H9 (cell line): ENCODE measurements around the gene P2RX5. TPM values are rescaled to one million over a fixed set of nuclear protein-coding genes. Genes with fewer than 3 reads are reported as not detected.

Experiments used
- DNase-seq: peaks from one replicate; pipeline ENCODE4 v3.0.0-alpha.2; 2017
- H2AFZ ChIP-seq: one replicate; pipeline ENCODE4 v1.6.1; 2013; ENCODE audit warnings: mild to moderate bottlenecking, low read length, control low read depth, moderate library complexity
- H2AK5ac ChIP-seq: 2 replicates; pipeline ENCODE4 v1.6.1; 2013; ENCODE audit warnings: low read length, control low read depth, mixed read lengths; ENCODE audit not compliant: insufficient read length
- H2BK120ac ChIP-seq: one replicate; pipeline ENCODE4 v1.6.1; 2013; ENCODE audit warnings: low read depth, mild to moderate bottlenecking, low read length, control low read depth, inconsistent platforms; ENCODE audit not compliant: poor library complexity, severe bottlenecking
- H2BK12ac ChIP-seq: 2 replicates; pipeline ENCODE4 v1.6.1; 2013; ENCODE audit warnings: low read length, control low read depth, mixed read lengths, low read depth; ENCODE audit not compliant: insufficient read length
- H2BK15ac ChIP-seq: 2 replicates; pipeline ENCODE4 v1.6.1; 2013; ENCODE audit warnings: low read depth, low read length, control low read depth
- H2BK20ac ChIP-seq: one replicate; pipeline ENCODE4 v1.6.1; 2013; ENCODE audit warnings: low read depth, mild to moderate bottlenecking, low read length, control low read depth, inconsistent platforms; ENCODE audit not compliant: poor library complexity, severe bottlenecking
- H2BK5ac ChIP-seq: 2 replicates; pipeline ENCODE4 v1.6.1; 2013; ENCODE audit warnings: low read length, control low read depth, mixed read lengths; ENCODE audit not compliant: insufficient read length
- H3K14ac ChIP-seq: 2 replicates; pipeline ENCODE4 v1.6.1; 2013; ENCODE audit warnings: low read length, control low read depth; ENCODE audit not compliant: insufficient read depth
- H3K18ac ChIP-seq: 2 replicates; pipeline ENCODE4 v1.6.1; 2013; ENCODE audit warnings: low read depth, mild to moderate bottlenecking, mixed read lengths, low read length, control low read depth; ENCODE audit not compliant: insufficient read length
- H3K23ac ChIP-seq: 2 replicates; pipeline ENCODE4 v1.6.1; 2013; ENCODE audit warnings: low read length, control low read depth, mixed read lengths, low read depth; ENCODE audit not compliant: insufficient read length
- H3K23me2 ChIP-seq: 2 replicates; pipeline ENCODE4 v1.6.1; 2013; ENCODE audit warnings: low read depth, mild to moderate bottlenecking, mixed read lengths, low read length, control low read depth; ENCODE audit not compliant: insufficient read length, poor library complexity, severe bottlenecking
- H3K27ac ChIP-seq: 2 replicates; pipeline ENCODE4 v1.5.1; 2013; ENCODE audit warnings: low read length, control low read depth, mixed read lengths, low read depth; ENCODE audit not compliant: insufficient read length
- H3K27me3 ChIP-seq: 2 replicates; pipeline ENCODE4 v1.6.1; 2013; ENCODE audit warnings: low read length, control low read depth, inconsistent platforms; ENCODE audit not compliant: insufficient read depth
- H3K4ac ChIP-seq: 2 replicates; pipeline ENCODE4 v1.6.1; 2013; ENCODE audit warnings: low read depth, mild to moderate bottlenecking, control low read depth, inconsistent platforms, low read length, moderate library complexity
- H3K4me1 ChIP-seq: 2 replicates; pipeline ENCODE4 v1.6.1; 2013; ENCODE audit warnings: low read length, control low read depth, inconsistent platforms; ENCODE audit not compliant: insufficient read depth
- H3K4me2 ChIP-seq: 2 replicates; pipeline ENCODE4 v1.6.1; 2013; ENCODE audit warnings: low read length, control low read depth, mixed read lengths; ENCODE audit not compliant: insufficient read length, insufficient read depth
- H3K56ac ChIP-seq: 2 replicates; pipeline ENCODE4 v1.6.1; 2013; ENCODE audit warnings: low read depth, mild to moderate bottlenecking, mixed read lengths, low read length, control low read depth; ENCODE audit not compliant: insufficient read length
- H3K79me1 ChIP-seq: 2 replicates; pipeline ENCODE4 v1.6.1; 2013; ENCODE audit warnings: low read depth, mild to moderate bottlenecking, moderate library complexity, low read length, control low read depth, inconsistent platforms; ENCODE audit not compliant: insufficient read depth, poor library complexity, severe bottlenecking
- H3K79me2 ChIP-seq: 2 replicates; pipeline ENCODE4 v1.6.1; 2013; ENCODE audit warnings: low read length, control low read depth, inconsistent platforms; ENCODE audit not compliant: insufficient read depth
- H3K9ac ChIP-seq: 2 replicates; pipeline ENCODE4 v1.6.1; 2013; ENCODE audit warnings: low read length, control low read depth, mixed read lengths; ENCODE audit not compliant: insufficient read length; ENCODE audit errors: extremely low read depth
- H3K9me3 ChIP-seq: one replicate; pipeline ENCODE4 v1.6.1; 2013; ENCODE audit warnings: low read depth, low read length, inconsistent platforms; ENCODE audit not compliant: control insufficient read depth
- H3T11ph ChIP-seq: one replicate; pipeline ENCODE4 v1.6.1; 2013; ENCODE audit warnings: mild to moderate bottlenecking, low read length, control low read depth, inconsistent platforms
- H4K20me1 ChIP-seq: one replicate; pipeline ENCODE4 v1.6.1; 2013; ENCODE audit not compliant: control insufficient read depth, insufficient read length, insufficient read depth
- H4K5ac ChIP-seq: 2 replicates; pipeline ENCODE4 v1.6.1; 2013; ENCODE audit warnings: low read depth, mild to moderate bottlenecking, mixed read lengths, low read length, control low read depth; ENCODE audit not compliant: insufficient read length
- H4K8ac ChIP-seq: replicated peaks from 2 replicates; pipeline ENCODE4 v1.6.1; 2013; ENCODE audit warnings: low read length, control low read depth, mixed read lengths, low read depth; ENCODE audit not compliant: insufficient read length
- H4K91ac ChIP-seq: 2 replicates; pipeline ENCODE4 v1.6.1; 2013; ENCODE audit warnings: low read depth, mild to moderate bottlenecking, moderate library complexity, mixed read lengths, low read length, control low read depth; ENCODE audit not compliant: insufficient read length
- H3K27ac Mint-ChIP-seq, 3 experiments: 2 replicates in 2 of 3; 3 replicates in 1 of 3; pipeline ENCODE4 v1.8.0; 2020 to 2021; ENCODE audit warnings: mixed read lengths in 3 of 3, mild to moderate bottlenecking in 1 of 3, moderate library complexity in 1 of 3
- H3K27me3 Mint-ChIP-seq: 2 replicates; pipeline ENCODE4 v1.8.0; 2021; ENCODE audit warnings: low read depth, mild to moderate bottlenecking, moderate library complexity, mixed read lengths
- H3K36me3 Mint-ChIP-seq, 3 experiments: 2 replicates in 2 of 3; 3 replicates in 1 of 3; pipeline ENCODE4 v1.8.0; 2020 to 2021; ENCODE audit warnings: low read depth in 3 of 3, mixed read lengths in 3 of 3; ENCODE audit not compliant: insufficient read depth in 1 of 3
- H3K4me1 Mint-ChIP-seq, 2 experiments: 2 replicates each; pipeline ENCODE4 v1.8.0; 2020; ENCODE audit warnings: mixed read lengths in 2 of 2
- H3K4me3 Mint-ChIP-seq, 2 experiments: 2 replicates in 1 of 2; 3 replicates in 1 of 2; pipeline ENCODE4 v1.8.0; 2020 to 2021; ENCODE audit warnings: mild to moderate bottlenecking in 2 of 2, mixed read lengths in 2 of 2, moderate library complexity in 1 of 2
- H3K9me3 Mint-ChIP-seq, 2 experiments: 2 replicates in 1 of 2; 3 replicates in 1 of 2; pipeline ENCODE4 v1.8.0; 2020; ENCODE audit warnings: mild to moderate bottlenecking in 2 of 2, mixed read lengths in 2 of 2, moderate library complexity in 1 of 2
- CTCF ChIP-seq: fragments of 200-600 bp; sonication (generic); conservative IDR thresholded peaks from 3 replicates; pipeline ENCODE4 v1.8.0; 2021; ENCODE audit warnings: antibody characterized with exemption, mild to moderate bottlenecking
- WGBS: extraction: QIAGEN DNeasy Blood & Tissue Kit; methylation state at CpG from one replicate; pipeline ENCODE4 v1.1.7; 2013; ENCODE audit warnings: missing lambda C conversion rate, low lambda C conversion rate, mixed read lengths; ENCODE audit not compliant: insufficient read length; ENCODE audit errors: extremely low coverage; 5-methylcytosine and 5-hydroxymethylcytosine counted together
- total RNA-seq: library from RNA; stranded (reverse); gene quantifications from 2 replicates; pipeline ENCODE4 v1.2.1, GENCODE V29; 2021

The P2RX5 gene
- total RNA-seq, 1 experiment from 2014 or later: 4.7 TPM

GRCh38 chr17:3693141-3693540 lies 2.8 kb downstream of the P2RX5 start:
- Mint-ChIP-seq H3K27me3 (peaks cover 39% of the 10 kb centered on the region), H3K4me3 (no peak overlapping the region)
- WGBS: no CpG with 5 or more reads among the region's 4 CpGs

More at GRCh38 chr17:3693141-3693540, 2.8 kb downstream of the P2RX5 start:
- no peaks in the 10 kb centered on the region; a peak in 2 of 5 replicates for H3K9me3 Mint-ChIP-seq
- Histone ChIP-seq H3K4me2 (no peak overlapping the region), H2BK5ac (no peak overlapping the region), H2BK120ac (no peak overlapping the region), H3K27ac (no peak overlapping the region), H4K91ac (no peak overlapping the region), H3K14ac (no peak overlapping the region), H3K79me1 (no peaks in the 10 kb centered on the region), H4K8ac (no peak overlapping the region), H3K18ac (no peak overlapping the region), H2BK15ac (no peak overlapping the region), H3T11ph (no peak overlapping the region), H4K5ac (no peak overlapping the region), H3K4me1 (no peaks in the 10 kb centered on the region), H3K27me3 (no peaks in the 10 kb centered on the region), H2AK5ac (no peak overlapping the region), H3K79me2 (no peaks in the 10 kb centered on the region), H2BK20ac (no peak overlapping the region), H2BK12ac (no peak overlapping the region), H2AFZ (no peak overlapping the region), H3K4ac (no peak overlapping the region), H4K20me1 (peaks cover 3% of the 10 kb centered on the region), H3K56ac (no peak overlapping the region), H3K9me3 (no peaks in the 10 kb centered on the region), H3K9ac (no peak overlapping the region), H3K23ac (no peak overlapping the region), H3K23me2 (peaks cover 4% of the 10 kb centered on the region)
- H3K27ac Mint-ChIP-seq: no peak overlapping the region
- peaks cover 0 to 4% (median 0%) of the 10 kb centered on the region in 3 experiments; a peak in 1 of 7 replicates for H3K36me3 Mint-ChIP-seq
- TF ChIP-seq CTCF: no peak
- DNase-seq: no peak
- H3K4me1 Mint-ChIP-seq: peaks cover 5 to 18% of the 10 kb centered on the region in 2 experiments
